Measurements from ENCODE around the gene SDF4.

- TF ChIP-seq CTCF (IDR thresholded peaks at IDR 0.05) (no peak), POLR2A (IDR thresholded peaks at IDR 0.05) (no peak), POLR2AphosphoS5 (IDR thresholded peaks at IDR 0.05) (no peak)
These were observed 27.7 kb upstream of the SDF4 start for GRCh38 chr1:1259540-1259939.
